Tibial artery (tissue), 4 donors: ENCODE measurements around the gene ZC3H12A.

Source experiments
- DNase-seq, 2 donors: peaks; one replicate each; pipeline ENCODE4 v3.0.0-alpha.2; 2019
- H3K27ac ChIP-seq, 2 donors: fragments of 200-600 bp; sonication (generic) in 1 of 2; 1 replicate in 1 of 2; 2 replicates in 1 of 2; pipeline ENCODE4 v1.5.1; 2018 to 2019; ENCODE audit warnings: mild to moderate bottlenecking in 1 of 2
- H3K27me3 ChIP-seq, 2 donors: fragments of 200-600 bp; sonication (generic) in 1 of 2; one replicate each; pipeline versions ENCODE4 v1.5.1 to v1.6.0; 2016 to 2019
- H3K36me3 ChIP-seq, 3 donors: fragments of 200-600 bp; sonication (generic) in 2 of 3; one replicate each; pipeline ENCODE4 v1.5.1; 2016 to 2019; ENCODE audit warnings: mild to moderate bottlenecking in 2 of 3
- H3K4me1 ChIP-seq, 4 donors: fragments of 200-600 bp; sonication (generic) in 2 of 4; 1 replicate in 3 of 4; 2 replicates in 1 of 4; pipeline ENCODE4 v1.5.1; 2016 to 2019
- H3K4me3 ChIP-seq, 2 donors: fragments of 200-600 bp; sonication (generic) in 1 of 2; 1 replicate in 1 of 2; 2 replicates in 1 of 2; pipeline ENCODE4 v1.5.1; 2018 to 2019; ENCODE audit warnings: mild to moderate bottlenecking in 2 of 2
- H3K9me3 ChIP-seq, 3 donors: fragments of 200-600 bp; sonication (generic) in 1 of 3; one replicate each; pipeline ENCODE4 v1.5.1; 2016 to 2019
- CTCF ChIP-seq, 2 experiments: fragments of 200-600 bp in 1 of 2; fragments of 450-650 bp in 1 of 2; IDR thresholded peaks; one replicate each; pipeline ENCODE4 v1.5.1; 2017 to 2019; ENCODE audit warnings: antibody characterized with exemption in 2 of 2, mild to moderate bottlenecking in 1 of 2, moderate library complexity in 1 of 2
- intact Hi-C: fragments of 100-400 bp; cut with DNase I; formaldehyde crosslinking; loops from one replicate; pipeline ENCODE4 v1.15.0; 2023; ENCODE audit warnings: low total_unique reads

The ZC3H12A gene

GRCh38 chr1:37482796-37483744 is 8.7 kb downstream of the ZC3H12A start:
- peaks cover 0 to 74% (median 67%) of the 10 kb centered on the region in 4 donors for H3K4me1 ChIP-seq
- H3K36me3 ChIP-seq: peaks cover 35 to 51% (median 48%) of the 10 kb centered on the region in 3 donors
- no peaks in the 10 kb centered on the region for H3K27me3 ChIP-seq
- DNase-seq: no peak
- H3K4me3 ChIP-seq: no peak overlapping the region
- intact Hi-C loops: no loop called here
- H3K9me3 ChIP-seq: no peaks in the 10 kb centered on the region
- peak overlapping the region; percentile 74 to 75 for H3K27ac ChIP-seq
- TF ChIP-seq CTCF (IDR thresholded peaks at IDR 0.05): no peak

- intact Hi-C loops: no loop called here
- peaks cover 0 to 67% (median 60%) of the 10 kb centered on the region in 4 donors for H3K4me1 ChIP-seq
These were observed 9.4 kb downstream of the ZC3H12A start for GRCh38 chr1:37483785-37484184.

GRCh38 chr1:37484325-37485051 is 10.1 kb downstream of the ZC3H12A start:
- Histone ChIP-seq H3K27me3 (no peaks in the 10 kb centered on the region), H3K36me3 (peaks cover 35 to 58% (median 48%) of the 10 kb centered on the region in 3 donors), H3K9me3 (no peaks in the 10 kb centered on the region), H3K4me1 (peaks cover 0 to 60% (median 53%) of the 10 kb centered on the region in 4 donors), H3K4me3 (no peak overlapping the region), H3K27ac (peak overlapping the region; percentile 74 to 75)
- intact Hi-C loops: no loop called here
- peak in 1 of 2 donors; percentile 65 for DNase-seq
- TF ChIP-seq CTCF (IDR thresholded peaks at IDR 0.05): no peak

More at GRCh38 chr1:37483785-37484184, 9.4 kb downstream of the ZC3H12A start:
- no peak for TF ChIP-seq CTCF (IDR thresholded peaks at IDR 0.05)
- H3K27me3 ChIP-seq: no peaks in the 10 kb centered on the region
- peaks cover 35 to 51% (median 44%) of the 10 kb centered on the region in 3 donors for H3K36me3 ChIP-seq
- DNase-seq: no peak
- no peak overlapping the region for H3K4me3 ChIP-seq
- peak overlapping the region; percentile 74 to 75 for H3K27ac ChIP-seq
- no peaks in the 10 kb centered on the region for H3K9me3 ChIP-seq

GRCh38 chr1:37485902-37486679 is 11.7 kb downstream of the ZC3H12A start:
- Histone ChIP-seq H3K27ac (peak overlapping the region; percentile 74 to 75), H3K27me3 (no peaks in the 10 kb centered on the region), H3K36me3 (peaks cover 36 to 62% (median 53%) of the 10 kb centered on the region in 3 donors), H3K4me3 (no peak overlapping the region), H3K9me3 (no peaks in the 10 kb centered on the region), H3K4me1 (peaks cover 0 to 46% (median 40%) of the 10 kb centered on the region in 4 donors)
- no peak for DNase-seq
- intact Hi-C loops: loop anchor here (2.0 kb wide), 1 partner anchor 31 kb away; no protein-coding TSS in a partner anchor
- no peak for TF ChIP-seq CTCF (IDR thresholded peaks at IDR 0.05)
